ENCODE data around the gene PPP1R1B. TPM values are rescaled to one million over a fixed set of nuclear protein-coding genes. Genes with fewer than 3 reads are reported as not detected.
"Not testable (repeated sequence)": the region's sequence is repeated elsewhere in the genome, so short reads cannot be mapped to it uniquely, and the experiment has no call there.

Gene PPP1R1B
- total RNA-seq = not detected

- DNase-seq = no peak
- Mint-ChIP-seq H3K27ac (no peak within 1 kb of the TSS), H3K4me1 (peaks cover 19% of the 10 kb centered on the region), H3K27me3 (peaks cover 42% of the 10 kb centered on the region), H3K4me3 (peak within 1 kb of the TSS; percentile 50), H3K9me3 (no peaks in the 10 kb centered on the region), H3K36me3 (no peaks in the 10 kb centered on the region)
Observed at GRCh38 chr17:39626171-39627046, at the start of gene PPP1R1B. PPP1R1B (plus strand) TSS chr17:39626952; CDS start chr17:39627393, 441 bp downstream.

GRCh38 chr17:39578272-39578671 is 48.5 kb upstream of the PPP1R1B start:
- Mint-ChIP-seq H3K4me1 (peaks cover 2% of the 10 kb centered on the region), H3K9me3 (no peaks in the 10 kb centered on the region), H3K27me3 (peaks cover 17% of the 10 kb centered on the region), H3K27ac (no peak overlapping the region), H3K4me3 (no peak overlapping the region), H3K36me3 (no peaks in the 10 kb centered on the region)
- no peak for DNase-seq

- Mint-ChIP-seq H3K9me3 (no peaks in the 10 kb centered on the region), H3K36me3 (no peaks in the 10 kb centered on the region), H3K27me3 (peaks cover 11% of the 10 kb centered on the region), H3K27ac (no peak overlapping the region), H3K4me3 (no peak overlapping the region), H3K4me1 (no peaks in the 10 kb centered on the region)
- DNase-seq = no peak
Observed at GRCh38 chr17:39579318-39580081, 47.3 kb upstream of the PPP1R1B start.

- no peak overlapping the region for H3K4me3 Mint-ChIP-seq
- H3K9me3 Mint-ChIP-seq = no peaks in the 10 kb centered on the region
- H3K4me1 Mint-ChIP-seq = no peaks in the 10 kb centered on the region
- H3K27me3 Mint-ChIP-seq = peaks cover 6% of the 10 kb centered on the region
- no peak for DNase-seq
- no peak overlapping the region for H3K27ac Mint-ChIP-seq
- no peaks in the 10 kb centered on the region for H3K36me3 Mint-ChIP-seq
Observed at GRCh38 chr17:39580082-39580468, 46.7 kb upstream of the PPP1R1B start.

GRCh38 chr17:39581071-39581758 is 45.5 kb upstream of the PPP1R1B start:
- H3K36me3 Mint-ChIP-seq = no peaks in the 10 kb centered on the region

GRCh38 chr17:39581759-39582085 is 45.0 kb upstream of the PPP1R1B start:
- no peaks in the 10 kb centered on the region for H3K36me3 Mint-ChIP-seq
- no peaks in the 10 kb centered on the region for H3K4me1 Mint-ChIP-seq

More at GRCh38 chr17:39581071-39581758, 45.5 kb upstream of the PPP1R1B start:
- Mint-ChIP-seq H3K9me3 (no peaks in the 10 kb centered on the region), H3K4me3 (no peak overlapping the region), H3K27me3 (no peaks in the 10 kb centered on the region), H3K4me1 (no peaks in the 10 kb centered on the region), H3K27ac (no peak overlapping the region)
- no peak for DNase-seq

GRCh38 chr17:39582658-39583057 is 44.1 kb upstream of the PPP1R1B start:
- Mint-ChIP-seq H3K27ac (no peak overlapping the region), H3K9me3 (no peaks in the 10 kb centered on the region), H3K4me3 (no peak overlapping the region), H3K36me3 (no peaks in the 10 kb centered on the region), H3K27me3 (peaks cover 4% of the 10 kb centered on the region), H3K4me1 (no peaks in the 10 kb centered on the region)
- no peak for DNase-seq

More at GRCh38 chr17:39581759-39582085, 45.0 kb upstream of the PPP1R1B start:
- DNase-seq = no peak
- Mint-ChIP-seq H3K4me3 (no peak overlapping the region), H3K27me3 (peaks cover under 1% of the 10 kb centered on the region), H3K27ac (no peak overlapping the region), H3K9me3 (no peaks in the 10 kb centered on the region)

GRCh38 chr17:39590180-39590579 is 36.6 kb upstream of the PPP1R1B start:
- H3K27ac Mint-ChIP-seq, DNase-seq, H3K9me3 Mint-ChIP-seq, H3K4me3 Mint-ChIP-seq, H3K36me3 Mint-ChIP-seq, H3K4me1 Mint-ChIP-seq: not testable (repeated sequence)
- H3K27me3 Mint-ChIP-seq = peaks cover 38% of the 10 kb centered on the region

GRCh38 chr17:39591958-39592954 is 34.5 kb upstream of the PPP1R1B start:
- H3K9me3 Mint-ChIP-seq = no peaks in the 10 kb centered on the region
- no peak overlapping the region for H3K4me3 Mint-ChIP-seq
- H3K27ac Mint-ChIP-seq = no peak overlapping the region
- no peak for DNase-seq
- peaks cover 55% of the 10 kb centered on the region for H3K27me3 Mint-ChIP-seq
- peaks cover 2% of the 10 kb centered on the region for H3K4me1 Mint-ChIP-seq
- H3K36me3 Mint-ChIP-seq = no peaks in the 10 kb centered on the region

GRCh38 chr17:39593371-39593770 is 33.4 kb upstream of the PPP1R1B start:
- DNase-seq = no peak
- Mint-ChIP-seq H3K9me3 (no peaks in the 10 kb centered on the region), H3K27me3 (peaks cover 65% of the 10 kb centered on the region), H3K4me1 (peaks cover 10% of the 10 kb centered on the region), H3K4me3 (no peak overlapping the region), H3K27ac (no peak overlapping the region), H3K36me3 (no peaks in the 10 kb centered on the region)

- peaks cover 14% of the 10 kb centered on the region for H3K4me1 Mint-ChIP-seq
- H3K27me3 Mint-ChIP-seq = peaks cover 77% of the 10 kb centered on the region
- no peaks in the 10 kb centered on the region for H3K9me3 Mint-ChIP-seq
- no peaks in the 10 kb centered on the region for H3K36me3 Mint-ChIP-seq
- no peak overlapping the region for H3K4me3 Mint-ChIP-seq
- DNase-seq = no peak
- no peak overlapping the region for H3K27ac Mint-ChIP-seq
Observed at GRCh38 chr17:39595294-39595693, 31.5 kb upstream of the PPP1R1B start.

GRCh38 chr17:39595928-39596510 is 30.7 kb upstream of the PPP1R1B start:
- H3K4me3 Mint-ChIP-seq = no peak overlapping the region
- H3K9me3 Mint-ChIP-seq = no peaks in the 10 kb centered on the region
- DNase-seq = no peak
- peaks cover 85% of the 10 kb centered on the region for H3K27me3 Mint-ChIP-seq
- no peak overlapping the region for H3K27ac Mint-ChIP-seq
- H3K36me3 Mint-ChIP-seq = no peaks in the 10 kb centered on the region
- H3K4me1 Mint-ChIP-seq = peaks cover 14% of the 10 kb centered on the region

- H3K9me3 Mint-ChIP-seq = no peaks in the 10 kb centered on the region
- H3K4me1 Mint-ChIP-seq = peaks cover 14% of the 10 kb centered on the region
- H3K4me3 Mint-ChIP-seq = no peak overlapping the region
- no peak overlapping the region for H3K27ac Mint-ChIP-seq
- no peak for DNase-seq
- peaks cover 91% of the 10 kb centered on the region for H3K27me3 Mint-ChIP-seq
- H3K36me3 Mint-ChIP-seq = no peaks in the 10 kb centered on the region
Observed at GRCh38 chr17:39596543-39597267, 30.0 kb upstream of the PPP1R1B start.
